Activated B cell treated with CpG ODN at 0.5 μM for 24 hours (primary cell): Measurements from ENCODE around the gene ATF7IP2. TPM values are rescaled to one million over a fixed set of nuclear protein-coding genes. Genes with fewer than 3 reads are reported as not detected.

Source experiments
- ATAC-seq: fragments of 200-7000 bp; cut with Tn5 transposase; one replicate; pipeline ENCODE4 v1.10.0; 2021; ENCODE audit warnings: low read depth, mild to moderate bottlenecking, moderate library complexity
- CTCF ChIA-PET: fragments of 350-600 bp; sonication (Branson Sonifier 250); formaldehyde crosslinking; loops from one replicate; lab custom pipeline; 2021; ENCODE audit warnings: antibody characterized with exemption; lab: Charles Lee
- POLR2A ChIA-PET: fragments of 350-600 bp; sonication (Branson Sonifier 250); formaldehyde crosslinking; loops from one replicate; lab custom pipeline; 2021; ENCODE audit warnings: antibody characterized with exemption; lab: Charles Lee
- DNase-seq: peaks from one replicate; pipeline ENCODE4 v3.0.0; 2022
- H3K27ac Mint-ChIP-seq: one replicate; pipeline ENCODE4 v1.8.0; 2020; ENCODE audit warnings: mixed read lengths
- H3K27me3 Mint-ChIP-seq: one replicate; pipeline ENCODE4 v1.8.0; 2021; ENCODE audit warnings: mixed read lengths
- H3K36me3 Mint-ChIP-seq: one replicate; pipeline ENCODE4 v1.8.0; 2021; ENCODE audit warnings: low read depth, mixed read lengths
- H3K4me1 Mint-ChIP-seq: one replicate; pipeline ENCODE4 v1.8.0; 2021; ENCODE audit warnings: mixed read lengths
- H3K4me3 Mint-ChIP-seq: one replicate; pipeline ENCODE4 v1.8.0; 2020; ENCODE audit warnings: mild to moderate bottlenecking, mixed read lengths
- H3K9me3 Mint-ChIP-seq: one replicate; pipeline ENCODE4 v1.8.0; 2020; ENCODE audit warnings: mixed read lengths
- CTCF ChIP-seq: fragments of 200-600 bp; IDR thresholded peaks from one replicate; pipeline ENCODE4 v1.8.0; 2022; ENCODE audit warnings: antibody characterized with exemption, mild to moderate bottlenecking
- intact Hi-C: fragments of 100-400 bp; cut with micrococcal nuclease; formaldehyde crosslinking; loops from one replicate; pipeline ENCODE4 v1.15.1; 2024
- total RNA-seq: library from RNA; stranded (reverse); gene quantifications from 2 replicates; pipeline ENCODE4 v1.2.3, GENCODE V29; 2022

Gene ATF7IP2
- total RNA-seq, 1 donor from 2014 or later = 55.9 TPM

- Mint-ChIP-seq H3K9me3 (no peaks in the 10 kb centered on the region), H3K4me1 (peaks cover 4% of the 10 kb centered on the region), H3K27me3 (no peaks in the 10 kb centered on the region), H3K4me3 (no peak overlapping the region), H3K36me3 (no peaks in the 10 kb centered on the region), H3K27ac (peak overlapping the region; percentile 56)
- TF ChIP-seq CTCF = no peak
- no peak for DNase-seq
- ATAC-seq = no peak
- intact Hi-C loops = loop anchor here (10.0 kb wide), 1 partner anchor 75 kb away; no protein-coding TSS in a partner anchor
- ChIA-PET CTCF (interaction anchor here (0.7 to 4.7 kb wide), 6 partner anchors 11 to 417 kb away, joined by 3 to 40 read pairs (median 4); no protein-coding TSS in a partner anchor), POLR2A (no interaction called here)
Observed at GRCh38 chr16:10519929-10520868, 134.3 kb downstream of the ATF7IP2 start.

GRCh38 chr16:10520869-10521578 is 135.2 kb downstream of the ATF7IP2 start:
- no peaks in the 10 kb centered on the region for H3K36me3 Mint-ChIP-seq
- H3K27me3 Mint-ChIP-seq = no peaks in the 10 kb centered on the region
- H3K9me3 Mint-ChIP-seq = no peaks in the 10 kb centered on the region
- ChIA-PET CTCF (interaction anchor here (0.6 to 4.7 kb wide), 9 partner anchors 11 to 419 kb away, joined by 3 to 40 read pairs (median 4); partner anchors contain the start of gene CIITA), POLR2A (interaction anchor here (0.6 kb wide), 1 partner anchor 216 kb away, joined by 5 read pairs; no protein-coding TSS in a partner anchor)
- no peak overlapping the region for H3K4me3 Mint-ChIP-seq
- ATAC-seq (no peak), DNase-seq (no peak)
- TF ChIP-seq CTCF = no peak
- peaks cover 4% of the 10 kb centered on the region for H3K4me1 Mint-ChIP-seq
- intact Hi-C loops = loop anchor here (1.0 to 10.0 kb wide), 3 partner anchors 74 to 397 kb away; no protein-coding TSS in a partner anchor
- H3K27ac Mint-ChIP-seq = no peak overlapping the region

DNA sequence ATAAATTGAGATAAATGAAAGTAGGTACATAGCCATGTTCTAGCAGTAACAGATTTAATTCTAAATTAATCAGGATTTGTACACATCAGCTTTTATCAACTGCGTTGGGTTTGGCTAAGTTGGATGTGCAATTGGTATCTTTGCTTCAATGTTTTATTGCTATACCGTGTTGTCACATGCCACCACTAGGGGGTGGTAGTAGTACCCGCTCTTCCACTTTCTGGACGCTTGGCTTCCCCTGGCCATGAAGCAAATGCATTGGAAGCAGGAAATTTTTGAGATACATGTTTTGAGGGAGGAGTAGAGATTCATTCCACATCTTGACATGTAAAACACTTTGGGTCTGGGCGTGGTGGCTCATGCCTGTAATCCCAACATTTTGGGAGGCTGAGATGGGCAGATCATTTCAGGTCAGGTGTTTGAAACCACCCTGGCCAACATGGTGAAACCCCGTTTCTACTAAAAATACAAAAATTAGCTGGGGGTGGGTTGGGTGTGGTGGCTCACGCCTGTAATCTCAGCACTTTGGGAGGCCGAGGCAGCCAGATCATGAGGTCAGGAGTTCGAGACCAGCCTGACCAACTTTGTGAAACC is 135.9 kb downstream of the ATF7IP2 start:
- H3K9me3 Mint-ChIP-seq = no peaks in the 10 kb centered on the region
- no peaks in the 10 kb centered on the region for H3K27me3 Mint-ChIP-seq
- ChIA-PET POLR2A (interaction anchor here (0.6 to 0.7 kb wide), 2 partner anchors 216 to 355 kb away, joined by 3 to 5 read pairs; partner anchors contain the start of gene CIITA), CTCF (interaction anchor here (0.6 to 4.7 kb wide), 10 partner anchors 11 to 418 kb away, joined by 3 to 40 read pairs (median 4); partner anchors contain the start of gene CIITA)
- ATAC-seq (peak; percentile 88), DNase-seq (no peak)
- no peak overlapping the region for H3K4me3 Mint-ChIP-seq
- TF ChIP-seq CTCF = no peak
- H3K27ac Mint-ChIP-seq = no peak overlapping the region
- intact Hi-C loops = loop anchor here (1.0 to 10.0 kb wide), 3 partner anchors 73 to 397 kb away; no protein-coding TSS in a partner anchor
- H3K36me3 Mint-ChIP-seq = no peaks in the 10 kb centered on the region
- H3K4me1 Mint-ChIP-seq = peaks cover 4% of the 10 kb centered on the region

DNA sequence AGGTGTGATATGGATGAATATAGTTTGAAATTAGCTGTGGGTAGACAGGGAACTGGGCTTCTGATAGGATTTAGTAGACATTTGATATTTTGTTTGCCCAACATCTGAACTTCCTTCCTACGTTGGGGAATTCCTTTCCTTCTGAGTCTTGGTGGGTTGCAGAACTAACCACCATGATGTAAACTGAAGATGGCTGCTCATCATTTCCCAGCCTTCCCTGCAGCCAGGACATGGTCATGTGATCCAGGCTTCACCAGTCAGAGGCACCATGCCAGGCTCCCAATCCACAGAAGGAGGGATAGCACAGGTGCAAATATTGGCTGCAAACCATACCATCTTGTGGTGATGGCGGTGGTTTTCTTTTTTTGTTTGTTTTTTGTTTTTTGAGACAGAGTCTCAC is 137.1 kb downstream of the ATF7IP2 start:
- H3K27ac Mint-ChIP-seq = no peak overlapping the region
- H3K4me1 Mint-ChIP-seq = peaks cover 4% of the 10 kb centered on the region
- TF ChIP-seq CTCF = no peak
- no peaks in the 10 kb centered on the region for H3K9me3 Mint-ChIP-seq
- DNase-seq = no peak
- intact Hi-C loops = loop anchor here (10.0 kb wide), 1 partner anchor 72 kb away; no protein-coding TSS in a partner anchor
- no peak overlapping the region for H3K4me3 Mint-ChIP-seq
- no peaks in the 10 kb centered on the region for H3K27me3 Mint-ChIP-seq
- CTCF ChIA-PET = interaction anchor here (0.6 to 4.7 kb wide), 7 partner anchors 8 to 396 kb away, joined by 3 to 40 read pairs (median 4); no protein-coding TSS in a partner anchor
- H3K36me3 Mint-ChIP-seq = no peaks in the 10 kb centered on the region
- no peak for ATAC-seq
- POLR2A ChIA-PET = interaction anchor here (0.7 kb wide), 1 partner anchor 388 kb away, joined by 3 read pairs; no protein-coding TSS in a partner anchor
